Fibroblast of villous mesenchyme (primary cell): ENCODE results near the gene BEND7. TPM values are rescaled to one million over a fixed set of nuclear protein-coding genes. Genes with fewer than 3 reads are reported as not detected.

Experiments used
- DNase-seq: peaks from one replicate; pipeline ENCODE4 v3.0.0-alpha.2; 2010; ENCODE audit warnings: low read depth
- H3K4me3 ChIP-seq: 2 replicates; pipeline ENCODE4 v1.5.1; 2011; ENCODE audit warnings: low read depth, mild to moderate bottlenecking, low read length
- small RNA-seq: library from RNA; depleted of rRNA; stranded (forward); fragments of <200 nt; gene quantifications from one replicate; pipeline ENCODE3, GENCODE V24; 2012
- total RNA-seq: library from RNA; depleted of rRNA; stranded (reverse); fragments of >200 nt; gene quantifications from 2 replicates; pipeline ENCODE4 v1.2.3, GENCODE V29; 2012
- TF ChIP-seq, protein P1 (sequence below): IDR thresholded peaks from 2 replicates; pipeline ENCODE4 v1.5.1; 2012; ENCODE audit warnings: low read depth, mild to moderate bottlenecking, low read length; ENCODE audit not compliant: insufficient read depth

Gene BEND7
- total RNA-seq, 1 donor, result under 0.01 TPM

DNA sequence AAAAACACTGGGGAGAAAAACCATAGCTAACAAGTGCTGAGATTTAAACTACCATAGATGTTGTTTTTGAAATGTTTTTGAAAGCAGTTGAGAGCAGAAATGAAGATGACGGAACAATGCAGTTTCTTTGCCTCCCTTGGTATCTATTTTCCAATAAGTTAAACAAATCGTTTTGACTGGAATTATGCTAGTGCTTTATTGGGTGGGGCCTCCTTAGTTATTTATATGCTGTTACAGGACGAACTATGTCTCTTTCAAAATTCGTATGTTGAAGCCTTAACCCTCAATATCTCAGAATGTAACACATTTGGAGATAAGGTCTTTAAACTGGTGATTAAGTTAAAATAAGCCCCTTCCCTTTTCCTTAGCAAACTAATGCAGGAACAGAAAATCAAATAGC is 135.2 kb downstream of the BEND7 start:
- H3K4me3 ChIP-seq, result no peak overlapping the region
- TF ChIP-seq, protein P1, sequence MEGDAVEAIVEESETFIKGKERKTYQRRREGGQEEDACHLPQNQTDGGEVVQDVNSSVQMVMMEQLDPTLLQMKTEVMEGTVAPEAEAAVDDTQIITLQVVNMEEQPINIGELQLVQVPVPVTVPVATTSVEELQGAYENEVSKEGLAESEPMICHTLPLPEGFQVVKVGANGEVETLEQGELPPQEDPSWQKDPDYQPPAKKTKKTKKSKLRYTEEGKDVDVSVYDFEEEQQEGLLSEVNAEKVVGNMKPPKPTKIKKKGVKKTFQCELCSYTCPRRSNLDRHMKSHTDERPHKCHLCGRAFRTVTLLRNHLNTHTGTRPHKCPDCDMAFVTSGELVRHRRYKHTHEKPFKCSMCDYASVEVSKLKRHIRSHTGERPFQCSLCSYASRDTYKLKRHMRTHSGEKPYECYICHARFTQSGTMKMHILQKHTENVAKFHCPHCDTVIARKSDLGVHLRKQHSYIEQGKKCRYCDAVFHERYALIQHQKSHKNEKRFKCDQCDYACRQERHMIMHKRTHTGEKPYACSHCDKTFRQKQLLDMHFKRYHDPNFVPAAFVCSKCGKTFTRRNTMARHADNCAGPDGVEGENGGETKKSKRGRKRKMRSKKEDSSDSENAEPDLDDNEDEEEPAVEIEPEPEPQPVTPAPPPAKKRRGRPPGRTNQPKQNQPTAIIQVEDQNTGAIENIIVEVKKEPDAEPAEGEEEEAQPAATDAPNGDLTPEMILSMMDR, result no peak

DNA sequence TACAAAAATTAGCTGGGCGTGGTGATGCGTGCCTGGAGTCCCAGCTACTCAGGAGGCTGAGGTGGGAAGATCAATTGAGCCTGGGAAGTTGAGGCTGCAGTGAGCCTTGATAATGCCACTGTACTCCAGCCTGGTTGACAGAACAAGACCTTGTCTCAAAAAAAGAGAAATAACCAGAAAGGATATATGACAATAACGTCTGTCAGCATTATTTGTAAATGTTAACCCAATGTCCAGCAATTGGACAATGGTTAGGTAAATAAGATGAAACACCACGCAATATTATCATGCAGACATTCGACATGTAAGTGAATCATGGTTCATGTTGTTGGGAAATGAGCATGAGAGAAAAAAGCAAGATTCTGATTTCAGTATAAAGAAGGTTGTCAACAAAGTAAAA is 136.1 kb downstream of the BEND7 start:
- no peak for DNase-seq
- TF ChIP-seq, protein P1, result no peak

More for the DNA sequence above, 135.2 kb downstream of the BEND7 start:
- DNase-seq, result no peak

More for the DNA sequence above, 136.1 kb downstream of the BEND7 start:
- no peak overlapping the region for H3K4me3 ChIP-seq

Small RNA genes within 50 kb of the gene (small RNA-seq; reads per million reads assigned to genes)
- gene RF00019, result not detected

Other genes starting within 250 kb of the BEND7 start
- 14.5 and 16.0 TPM in 2 replicates for gene PHYH, start 228.9 kb downstream of the BEND7 start, total RNA-seq
- gene SEPHS1, start 180.7 kb downstream of the BEND7 start, total RNA-seq, result 18.1 and 26.1 TPM in 2 replicates
- gene PRPF18, start 58.0 kb upstream of the BEND7 start, total RNA-seq, result 31.6 and 37.1 TPM in 2 replicates